ENCODE measurements around the gene ABHD2.
"Not testable (repeated sequence)": the region's sequence is repeated elsewhere in the genome, so short reads cannot be mapped to it uniquely, and the experiment has no call there.

Gene ABHD2

GRCh38 chr15:89087830-89088604, at the start of gene ABHD2:
Gene ABHD2 (plus strand): TSS chr15:89088456. CDS start chr15:89116328, 27,872 bp downstream.
- peak; percentile 100 for DNase-seq (ENCODE audit: low spot score)

GRCh38 chr15:89039142-89039541, 49.1 kb upstream of the ABHD2 start:
- DNase-seq (ENCODE audit: low spot score) = no peak

- no peak for DNase-seq (ENCODE audit: low spot score)
These were observed 46.7 kb upstream of the ABHD2 start for GRCh38 chr15:89041507-89041906.

- no peak for DNase-seq (ENCODE audit: low spot score)
These were observed 45.9 kb upstream of the ABHD2 start for GRCh38 chr15:89042387-89042786.

- no peak for DNase-seq (ENCODE audit: low spot score)
These were observed 44.9 kb upstream of the ABHD2 start for GRCh38 chr15:89043031-89044002.

DNA sequence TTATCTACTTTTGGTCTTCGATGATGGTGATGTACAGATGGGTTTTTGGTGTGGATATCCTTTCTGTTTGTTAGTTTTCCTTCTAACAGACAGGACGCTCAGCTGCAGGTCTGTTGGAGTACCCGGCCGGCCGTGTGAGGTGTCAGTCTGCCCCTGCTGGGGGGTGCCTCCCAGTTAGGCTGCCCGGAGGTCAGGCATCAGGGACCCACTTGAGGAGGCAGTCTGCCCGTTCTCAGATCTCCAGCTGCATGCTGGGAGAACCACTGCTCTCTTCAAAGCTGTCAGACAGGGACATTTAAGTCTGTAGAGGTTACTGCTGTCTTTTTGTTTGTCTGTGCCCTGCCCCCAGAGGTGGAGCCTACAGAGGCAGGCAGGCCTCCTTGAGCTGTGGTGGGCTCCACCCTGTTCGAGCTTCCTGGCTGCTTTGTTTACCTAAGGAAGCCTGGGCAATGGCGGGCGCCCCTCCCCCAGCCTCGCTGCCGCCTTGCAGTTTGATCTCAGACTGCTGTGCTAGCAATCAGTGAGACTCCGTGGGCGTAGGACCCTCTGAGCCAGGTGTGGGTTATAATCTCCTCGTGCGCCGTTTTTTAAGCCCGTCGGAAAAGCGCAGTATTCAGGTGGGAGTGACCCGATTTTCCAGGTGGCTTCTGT, 39.1 kb upstream of the ABHD2 start:
- not testable (repeated sequence) for DNase-seq (ENCODE audit: low spot score)

DNA sequence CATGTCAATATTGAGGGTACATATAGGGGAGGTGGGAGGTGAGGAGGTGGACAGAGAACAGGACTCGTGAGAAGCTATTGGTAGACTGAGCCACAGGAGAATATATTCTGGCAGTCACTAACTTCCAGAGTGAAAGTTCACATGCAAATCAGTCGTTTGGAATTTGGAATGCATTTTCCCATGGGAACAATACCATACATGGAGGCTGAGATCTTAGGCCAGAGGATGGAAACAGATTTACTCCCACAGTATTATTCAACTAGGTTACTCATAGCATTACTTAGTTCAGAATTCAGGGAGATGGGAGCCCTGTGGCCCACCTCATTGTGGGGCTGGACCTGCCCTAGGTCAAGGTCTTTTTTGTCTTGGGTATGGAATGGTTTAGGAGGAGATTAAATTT, 36.4 kb upstream of the ABHD2 start:
- no peak for DNase-seq (ENCODE audit: low spot score)

GRCh38 chr15:89052474-89052873, 35.8 kb upstream of the ABHD2 start:
- no peak for DNase-seq (ENCODE audit: low spot score)

- DNase-seq (ENCODE audit: low spot score) = no peak
These were observed 33.4 kb upstream of the ABHD2 start for GRCh38 chr15:89054873-89055272.

DNA sequence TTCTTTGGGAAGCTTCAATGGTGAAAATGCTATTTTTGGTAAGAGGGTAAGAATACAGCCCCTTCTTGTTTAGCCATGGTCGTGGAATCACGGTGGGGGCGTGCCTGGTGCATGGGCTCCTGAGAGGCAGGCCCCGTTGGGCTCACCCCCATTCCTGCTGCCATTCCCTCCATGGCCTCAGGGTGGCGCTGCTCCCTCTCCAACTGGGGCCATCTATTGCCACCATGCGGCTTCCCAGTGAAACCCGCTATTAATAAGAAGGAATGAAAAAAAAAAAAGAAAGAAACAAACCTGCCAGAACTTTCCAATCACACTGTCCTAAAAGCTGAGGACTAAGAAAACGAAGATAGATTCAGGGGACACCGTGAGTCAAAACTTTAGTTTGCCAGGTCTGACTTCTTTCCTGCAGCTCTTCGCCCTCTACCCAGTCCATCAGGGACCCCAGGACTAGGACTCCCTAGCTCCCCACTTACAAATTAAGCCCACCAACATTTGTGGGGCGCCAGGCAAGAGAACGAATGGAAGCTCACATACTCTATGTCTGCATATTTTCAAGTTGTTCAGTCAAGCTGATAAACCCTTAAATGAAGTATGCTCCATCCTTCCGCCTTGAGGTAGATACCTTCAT, 30.6 kb upstream of the ABHD2 start:
- DNase-seq (ENCODE audit: low spot score) = peak; percentile 74

GRCh38 chr15:89058376-89058775, 29.9 kb upstream of the ABHD2 start:
- DNase-seq (ENCODE audit: low spot score) = no peak

- DNase-seq (ENCODE audit: low spot score) = no peak
These were observed 29.3 kb upstream of the ABHD2 start for GRCh38 chr15:89058876-89059405.

- no peak for DNase-seq (ENCODE audit: low spot score)
These were observed 22.0 kb upstream of the ABHD2 start for GRCh38 chr15:89066280-89066679.

DNA sequence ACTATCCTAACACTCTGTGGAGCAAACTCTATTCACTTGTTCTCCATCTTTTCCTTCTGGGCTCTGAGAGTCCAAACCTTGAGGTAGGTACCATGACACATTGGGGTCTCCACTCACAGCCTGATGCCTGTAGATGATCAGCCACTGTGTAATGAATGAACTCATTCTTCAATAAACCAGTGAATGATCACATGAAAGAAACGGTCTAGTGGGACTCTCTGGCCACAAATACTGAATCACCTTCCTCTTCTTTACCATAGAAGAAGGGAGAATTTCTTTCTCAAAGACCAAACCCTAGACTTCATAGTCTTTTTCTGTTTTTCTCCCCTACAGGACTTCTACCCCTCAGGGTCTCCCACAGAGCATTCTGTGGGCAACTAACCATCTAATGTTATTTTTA, 20.5 kb upstream of the ABHD2 start:
- DNase-seq (ENCODE audit: low spot score) = no peak

- DNase-seq (ENCODE audit: low spot score) = peak; percentile 34
These were observed 19.9 kb upstream of the ABHD2 start for GRCh38 chr15:89068325-89068784.

- DNase-seq (ENCODE audit: low spot score) = peak; percentile 70
These were observed 17.8 kb upstream of the ABHD2 start for GRCh38 chr15:89070197-89071124.

DNA sequence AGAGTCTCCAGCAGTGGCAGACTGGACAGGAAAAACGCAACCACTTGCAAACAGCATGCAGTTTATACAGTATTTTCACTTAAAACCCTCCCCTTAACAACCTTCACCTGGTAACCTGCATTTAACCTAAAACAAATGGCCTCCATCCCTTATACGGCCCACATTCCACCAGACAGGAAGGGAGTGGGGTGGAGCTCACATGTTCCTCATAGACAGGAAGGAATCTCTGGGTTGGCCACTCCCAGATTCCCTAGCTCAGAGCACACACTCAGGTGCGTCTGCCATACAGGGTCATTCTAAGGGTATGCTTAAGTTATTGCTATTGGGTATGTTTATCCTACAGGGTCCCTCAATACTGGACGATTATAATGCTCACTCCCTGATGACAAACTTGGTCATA, 16.8 kb upstream of the ABHD2 start:
- no peak for DNase-seq (ENCODE audit: low spot score)

- DNase-seq (ENCODE audit: low spot score) = no peak
These were observed 15.9 kb upstream of the ABHD2 start for GRCh38 chr15:89072277-89072869.

DNA sequence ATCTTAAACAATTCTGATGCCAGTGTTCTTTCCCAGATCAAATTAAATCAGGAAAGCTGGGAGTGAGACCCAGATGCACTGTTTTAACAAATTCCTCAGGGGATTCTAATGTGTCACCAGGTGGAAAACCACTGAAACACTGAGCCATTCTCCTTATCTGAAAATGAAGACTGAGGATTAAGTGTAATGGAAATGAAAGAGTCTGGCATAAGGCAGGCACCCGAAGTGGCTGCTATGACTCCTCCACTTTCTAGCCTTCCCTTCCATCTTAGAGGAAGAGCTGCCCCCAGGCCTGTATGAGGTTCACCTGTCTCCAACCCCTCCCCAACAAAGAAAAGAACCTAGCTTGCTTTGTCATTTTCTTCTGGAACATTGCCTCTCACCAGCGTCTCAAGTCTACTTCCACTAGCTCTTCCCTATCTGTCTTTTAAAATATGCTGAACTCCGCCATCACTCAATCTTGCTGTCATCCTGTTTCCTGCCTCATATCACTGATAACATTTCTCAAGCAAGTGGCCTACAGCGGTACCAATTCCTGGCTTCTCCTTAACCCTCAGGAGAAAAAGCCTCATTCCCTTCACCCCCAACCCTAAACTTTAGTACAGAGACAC, 13.7 kb upstream of the ABHD2 start:
- no peak for DNase-seq (ENCODE audit: low spot score)
